Stimulated activated CD4-positive, alpha-beta T cell treated with anti-CD3 and anti-CD28 coated beads, TNF-alpha, amount 100 ng/mL, for 24 hours (primary cell): ENCODE results near the gene C11orf65.
A peak's percentile ranks its signal among the peaks of the same experiment; 100 is the strongest.

Experiments
- DNase-seq, 3 experiments: peaks; one replicate each; pipeline ENCODE4 v3.0.0-alpha.2; 2020; ENCODE audit warnings: low read depth in 3 of 3

Gene C11orf65

DNA sequence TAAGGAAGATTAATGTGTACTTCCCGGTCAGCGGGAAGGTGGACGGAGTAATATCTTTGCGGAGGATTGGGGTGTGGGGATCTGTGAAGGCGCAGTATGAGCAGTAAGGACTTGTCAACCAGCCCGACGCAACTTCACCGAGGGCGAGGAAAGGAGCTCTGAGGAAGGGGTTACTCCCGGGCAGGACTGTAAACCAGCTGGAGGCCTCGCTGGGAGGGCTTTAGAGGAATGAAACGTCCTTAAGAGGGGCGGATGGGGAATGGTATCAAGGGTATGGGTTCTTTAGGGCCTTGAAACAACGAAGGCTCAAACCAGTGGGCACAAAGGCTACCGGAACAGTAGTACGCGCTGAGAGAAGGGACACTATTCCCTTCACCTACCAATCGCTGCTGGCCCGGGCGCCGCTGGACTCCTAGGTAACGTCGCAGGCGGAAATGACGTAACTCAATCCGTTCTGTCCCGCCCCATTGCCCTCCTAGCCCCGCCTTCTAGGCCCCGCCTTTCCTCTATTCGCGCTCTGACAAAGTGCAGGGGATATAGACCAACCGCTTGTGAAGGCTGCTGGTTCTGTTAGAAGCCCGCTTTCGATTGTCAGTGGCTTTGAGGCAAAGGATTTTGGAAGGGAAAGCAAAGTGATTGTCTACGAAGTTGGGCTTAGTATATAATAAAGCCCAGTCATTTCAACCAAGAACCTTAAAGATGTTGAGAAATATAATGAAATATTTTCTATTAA, at the start of gene C11orf65:
TSS of gene C11orf65 (minus strand) at position 439 of the 733 bp plus-strand sequence. CDS start 5,970 bp downstream, outside the sequence.
- peak; percentile 90 to 93 (median 91) for DNase-seq

DNA sequence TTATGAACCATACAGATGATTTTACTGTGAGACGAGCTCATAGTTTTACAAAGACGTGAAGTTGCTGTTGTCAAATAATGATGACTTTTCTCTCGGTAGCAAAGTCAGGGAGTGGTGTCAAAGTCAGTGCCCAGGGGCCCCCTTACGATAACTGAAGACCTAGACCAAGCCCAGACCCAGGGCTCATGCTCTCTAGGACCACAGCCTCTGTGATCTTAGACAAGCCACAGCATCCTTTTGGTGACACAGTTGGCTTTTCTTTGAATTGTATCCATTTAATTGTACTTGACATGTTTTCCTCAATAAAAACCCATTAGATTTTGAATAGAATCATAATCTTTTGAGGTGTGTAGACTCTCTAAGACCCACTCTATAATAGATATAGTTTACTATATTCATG, 48.8 kb upstream of the C11orf65 start:
- no peak for DNase-seq

- no peak for DNase-seq
These were observed 45.4 kb upstream of the C11orf65 start for GRCh38 chr11:108512708-108513107.

GRCh38 chr11:108511851-108512474, 44.6 kb upstream of the C11orf65 start:
- DNase-seq: no peak

- DNase-seq: no peak
These were observed 41.6 kb upstream of the C11orf65 start for GRCh38 chr11:108508653-108509593.

- no peak for DNase-seq
These were observed 34.1 kb upstream of the C11orf65 start for GRCh38 chr11:108501396-108501795.

- no peak for DNase-seq
These were observed 33.4 kb upstream of the C11orf65 start for GRCh38 chr11:108500721-108501120.

- no peak for DNase-seq
These were observed 32.8 kb upstream of the C11orf65 start for GRCh38 chr11:108500169-108500568.

GRCh38 chr11:108498816-108499408, 31.6 kb upstream of the C11orf65 start:
- no peak for DNase-seq

DNA sequence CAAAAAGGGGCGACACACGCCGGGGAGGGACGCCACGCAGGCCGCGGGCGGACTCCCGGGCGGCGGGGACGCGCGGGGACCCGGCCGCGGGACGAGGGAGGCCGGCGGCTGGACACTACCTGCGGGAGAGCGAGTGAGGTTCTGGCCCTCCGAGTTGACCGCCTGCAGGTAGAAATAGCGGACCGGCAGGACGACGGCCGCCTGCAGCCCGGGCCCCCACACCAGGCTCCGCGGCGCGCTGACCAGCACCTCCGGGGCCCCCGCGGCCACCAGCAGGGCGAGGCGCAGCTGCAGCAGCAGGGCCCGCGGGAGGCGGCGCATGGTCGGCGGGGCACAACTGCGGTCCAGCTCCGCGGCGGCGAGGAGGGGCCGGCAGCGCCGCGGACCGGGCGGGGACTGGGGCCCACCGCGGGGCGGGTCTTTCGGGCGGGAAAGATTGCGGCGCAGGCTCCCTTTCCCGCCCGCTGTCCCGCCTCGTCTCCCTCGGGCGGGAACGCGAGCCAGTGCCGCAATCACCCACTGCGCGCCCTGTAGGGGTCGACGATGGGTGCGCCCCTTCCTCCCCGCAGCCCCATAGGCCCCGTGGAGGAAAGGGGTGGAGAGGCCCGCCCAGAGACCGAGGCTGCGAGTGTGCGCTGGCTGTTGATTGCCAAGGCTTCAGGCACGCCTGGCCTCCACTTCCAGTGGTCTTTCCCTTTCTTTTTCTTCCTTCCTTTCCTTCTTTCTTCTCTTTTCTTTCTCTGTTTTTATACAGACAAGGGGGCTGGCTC, 30.9 kb upstream of the C11orf65 start, which contains the start of gene POGLUT3:
TSS of gene POGLUT3 (minus strand) at position 339 of the 770 bp plus-strand sequence. CDS start at position 321, 18 bp downstream.
- DNase-seq: peak in 2 of 3 experiments; percentile 3 to 38

DNA sequence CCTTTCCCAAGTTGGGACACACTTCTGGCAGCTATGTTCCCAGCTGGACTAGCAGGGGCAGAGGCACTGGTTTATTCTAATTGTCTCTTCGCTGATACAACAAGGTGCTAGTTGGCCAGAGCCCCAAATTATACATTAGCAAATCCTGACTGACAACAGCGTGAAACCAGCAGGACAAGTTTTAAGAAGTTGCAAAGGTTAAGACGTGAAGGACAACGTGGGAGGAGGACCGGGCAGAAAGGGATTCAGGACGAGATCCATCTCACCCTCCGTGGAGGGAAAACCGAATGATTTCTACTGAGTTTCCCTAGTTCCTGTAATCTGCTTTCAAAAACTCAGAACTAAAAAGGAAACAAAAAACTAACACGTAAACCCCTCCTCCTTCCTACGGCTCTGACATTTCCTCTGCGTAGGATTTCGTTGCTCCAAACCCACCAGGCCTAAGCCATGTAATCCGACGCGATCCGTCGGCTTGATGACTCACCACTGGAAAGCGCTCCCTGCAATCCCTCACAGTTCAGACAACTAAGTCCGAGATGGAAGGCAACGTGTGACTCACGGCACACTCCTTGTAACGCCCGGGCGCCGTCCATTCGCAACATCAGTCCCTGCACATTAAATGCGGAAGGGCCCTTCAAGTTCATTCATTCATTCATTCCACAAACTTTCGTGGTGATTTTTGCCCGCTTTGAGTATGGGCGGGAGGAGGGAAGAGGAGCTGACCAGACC, 30.2 kb upstream of the C11orf65 start:
- peak; percentile 35 to 74 (median 46) for DNase-seq

DNA sequence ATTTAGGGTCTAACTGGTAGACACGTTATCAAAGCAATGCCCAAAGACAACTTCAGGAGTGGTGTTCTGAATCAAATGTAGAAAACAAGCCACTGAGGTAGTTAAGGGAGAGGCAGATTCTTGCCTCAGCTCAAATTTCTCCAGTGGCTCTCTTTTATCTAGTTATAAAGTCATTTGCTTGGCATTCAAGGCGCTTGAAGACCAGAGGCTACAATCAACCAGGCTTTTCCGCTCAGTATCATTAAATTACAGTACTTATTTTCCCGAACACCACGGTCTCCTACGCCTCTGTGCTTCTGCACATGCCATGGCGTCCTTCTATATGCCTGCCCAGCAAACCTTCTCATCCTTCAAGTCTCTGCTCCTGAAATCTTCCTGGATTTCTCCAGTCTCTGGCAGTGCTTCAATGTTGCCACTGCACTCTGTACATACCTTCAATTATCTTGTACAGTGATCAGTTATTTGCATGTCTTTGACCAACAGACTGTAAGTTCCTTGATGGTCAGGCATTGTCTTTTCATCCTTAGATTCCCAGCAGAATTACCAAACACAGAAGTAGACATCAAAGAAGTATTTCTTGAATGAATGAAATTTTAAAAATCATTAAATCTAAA, 29.4 kb upstream of the C11orf65 start:
- DNase-seq: no peak

DNA sequence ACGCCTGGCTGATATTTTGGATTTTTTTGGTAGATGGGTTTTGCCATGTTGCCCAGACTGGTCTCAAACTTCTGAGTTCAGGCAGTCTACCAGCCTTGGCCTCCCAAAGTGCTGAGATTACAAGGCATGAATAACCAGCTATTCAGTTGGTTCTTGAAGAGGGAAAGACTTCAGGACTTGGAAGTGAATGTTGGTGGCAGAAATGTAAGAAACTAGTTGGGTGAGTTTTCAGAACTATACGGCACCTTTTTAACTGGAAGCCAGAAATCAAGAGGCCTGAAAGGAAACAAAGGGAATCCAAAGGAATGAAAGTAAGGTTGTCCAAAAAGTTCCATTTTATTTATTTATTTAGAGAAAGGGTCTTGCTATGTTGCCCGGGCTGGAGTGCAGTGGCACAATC, 28.0 kb upstream of the C11orf65 start:
- no peak for DNase-seq

GRCh38 chr11:108494182-108494581, 26.9 kb upstream of the C11orf65 start:
- DNase-seq: no peak

- DNase-seq: no peak
These were observed 24.6 kb upstream of the C11orf65 start for GRCh38 chr11:108491936-108492335.

DNA sequence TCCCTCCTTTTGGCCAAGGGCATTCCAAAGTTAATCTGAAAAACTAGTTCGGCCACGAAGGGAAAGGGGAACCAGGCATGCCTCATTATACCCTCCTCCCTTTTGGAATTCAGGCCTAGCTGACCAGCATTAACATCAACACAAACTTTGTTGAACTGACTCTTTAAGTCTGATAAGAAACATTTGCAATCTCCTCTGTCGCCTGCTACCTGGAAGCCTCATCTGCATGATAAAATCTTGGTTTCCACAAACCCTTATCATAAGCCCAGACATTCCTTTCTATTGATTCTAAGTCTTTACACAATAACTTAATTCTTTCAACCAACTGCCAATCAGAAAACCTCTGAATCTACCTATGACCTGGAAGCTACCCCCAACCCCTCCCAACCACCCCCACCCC, 19.5 kb upstream of the C11orf65 start:
- DNase-seq: no peak

GRCh38 chr11:108486331-108486730, 19.0 kb upstream of the C11orf65 start:
- no peak for DNase-seq

DNA sequence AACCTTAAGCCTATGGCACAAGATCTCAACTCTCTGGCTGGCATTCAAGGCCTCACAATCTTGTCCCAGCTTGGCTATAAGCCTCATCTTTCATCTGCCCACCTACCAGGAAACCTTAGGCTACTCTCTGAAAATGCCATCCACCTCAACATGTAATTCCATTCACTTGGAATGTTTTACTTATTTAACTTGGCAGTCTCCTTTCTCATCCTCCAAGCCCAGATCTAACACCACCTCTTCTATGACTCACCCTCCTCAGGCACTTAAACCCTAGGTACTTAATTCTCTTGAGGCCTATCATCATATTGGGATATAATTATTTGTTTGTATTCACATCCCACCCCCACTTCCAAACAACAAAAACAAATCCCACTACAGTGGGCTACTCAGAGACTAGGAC, 15.8 kb upstream of the C11orf65 start:
- DNase-seq: no peak

GRCh38 chr11:108474664-108475463, 7.5 kb upstream of the C11orf65 start:
- DNase-seq: no peak
